ENCODE results near the gene DUOX1. TPM values are rescaled to one million over a fixed set of nuclear protein-coding genes. Genes with fewer than 3 reads are reported as not detected.

Gene DUOX1
- total RNA-seq, 1 donor from 2014 or later, result 0.07 TPM

DNA sequence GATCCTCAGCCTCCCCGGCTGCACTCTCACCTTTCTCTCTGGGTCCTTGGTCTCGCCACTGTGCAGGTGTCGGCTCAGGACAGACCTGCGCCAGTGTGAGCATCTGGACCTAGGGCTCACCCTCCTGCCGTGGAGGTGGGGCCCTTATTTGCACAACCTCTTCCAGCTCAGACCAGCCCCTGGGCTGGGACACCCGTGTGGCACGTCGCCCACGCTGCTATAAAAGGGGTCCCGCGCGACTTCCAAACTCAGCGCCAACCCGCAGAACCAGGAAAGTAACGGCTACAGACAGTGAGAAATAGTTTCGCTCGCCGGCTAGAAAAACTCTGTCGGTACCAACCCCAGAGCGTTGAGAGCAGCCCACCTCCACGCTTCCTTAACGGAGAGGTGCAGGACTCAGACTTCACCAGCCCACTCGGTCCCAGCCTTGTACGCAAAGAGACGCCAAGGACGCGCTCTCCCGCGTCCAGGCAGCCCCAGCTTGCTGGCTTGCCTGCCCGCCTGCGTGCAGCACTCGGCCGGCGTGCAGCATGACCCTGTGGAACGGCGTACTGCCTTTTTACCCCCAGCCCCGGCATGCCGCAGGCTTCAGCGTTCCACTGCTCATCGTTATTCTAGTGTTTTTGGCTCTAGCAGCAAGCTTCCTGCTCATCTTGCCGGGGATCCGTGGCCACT, 15.6 kb upstream of the DUOX1 start, which contains the start of the genes DUOX2 and DUOXA2:
Gene DUOX2, minus strand, starts transcription at position 97 of the 675 bp plus-strand sequence. CDS start 761 bp downstream, outside the sequence.
Gene DUOXA2, plus strand, starts transcription at position 251 of the 675 bp plus-strand sequence. Its CDS starts 280 bp downstream, at position 531.
- Histone ChIP-seq H3K36me3 (ENCODE audit: insufficient read depth, low read length) (no peaks in the 10 kb centered on the region), H4K20me1 (ENCODE audit: insufficient read depth, low read length) (no peaks in the 10 kb centered on the region), H3K27me3 (ENCODE audit: insufficient read depth, low read length) (peaks cover 77% of the 10 kb centered on the region), H2AFZ (ENCODE audit: low read depth, low read length) (no peak within 1 kb of the TSS), H3K9me3 (ENCODE audit: insufficient read depth, low read depth, low read length) (no peaks in the 10 kb centered on the region), H3K4me1 (ENCODE audit: insufficient read depth, low read length) (no peaks in the 10 kb centered on the region), H3K4me2 (ENCODE audit: low read length) (peak within 1 kb of the TSS; percentile 55), H3K4me3 (ENCODE audit: insufficient read depth, low read depth, low read length) (no peak within 1 kb of the TSS), H3K9ac (ENCODE audit: low read length) (no peak within 1 kb of the TSS), H3K79me2 (ENCODE audit: insufficient read depth, low read length) (no peaks in the 10 kb centered on the region), H3K27ac (ENCODE audit: low read depth, low read length) (no peak within 1 kb of the TSS)
- no peaks in the 10 kb centered on the region for H3K4me1 Mint-ChIP-seq (ENCODE audit: low read depth, unreplicated experiment)
- TF ChIP-seq EZH2 (IDR thresholded peaks at IDR 0.05; ENCODE audit: insufficient read depth, low read length), result peak; percentile 78
- TF ChIP-seq, protein P1, sequence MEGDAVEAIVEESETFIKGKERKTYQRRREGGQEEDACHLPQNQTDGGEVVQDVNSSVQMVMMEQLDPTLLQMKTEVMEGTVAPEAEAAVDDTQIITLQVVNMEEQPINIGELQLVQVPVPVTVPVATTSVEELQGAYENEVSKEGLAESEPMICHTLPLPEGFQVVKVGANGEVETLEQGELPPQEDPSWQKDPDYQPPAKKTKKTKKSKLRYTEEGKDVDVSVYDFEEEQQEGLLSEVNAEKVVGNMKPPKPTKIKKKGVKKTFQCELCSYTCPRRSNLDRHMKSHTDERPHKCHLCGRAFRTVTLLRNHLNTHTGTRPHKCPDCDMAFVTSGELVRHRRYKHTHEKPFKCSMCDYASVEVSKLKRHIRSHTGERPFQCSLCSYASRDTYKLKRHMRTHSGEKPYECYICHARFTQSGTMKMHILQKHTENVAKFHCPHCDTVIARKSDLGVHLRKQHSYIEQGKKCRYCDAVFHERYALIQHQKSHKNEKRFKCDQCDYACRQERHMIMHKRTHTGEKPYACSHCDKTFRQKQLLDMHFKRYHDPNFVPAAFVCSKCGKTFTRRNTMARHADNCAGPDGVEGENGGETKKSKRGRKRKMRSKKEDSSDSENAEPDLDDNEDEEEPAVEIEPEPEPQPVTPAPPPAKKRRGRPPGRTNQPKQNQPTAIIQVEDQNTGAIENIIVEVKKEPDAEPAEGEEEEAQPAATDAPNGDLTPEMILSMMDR (IDR thresholded peaks at IDR 0.05; ENCODE audit: insufficient read depth, low read depth, low read length), result no peak
- H3K27ac Mint-ChIP-seq (ENCODE audit: unreplicated experiment), result peak within 1 kb of the TSS; percentile 34
- H3K27me3 Mint-ChIP-seq (ENCODE audit: low read depth, unreplicated experiment), result peaks cover 79% of the 10 kb centered on the region
- no peak within 1 kb of the TSS for H3K4me3 Mint-ChIP-seq (ENCODE audit: unreplicated experiment)
- DNase-seq (ENCODE audit: low read depth) (no peak), FAIRE-seq (no peak)
- no peaks in the 10 kb centered on the region for H3K36me3 Mint-ChIP-seq (ENCODE audit: low read depth, unreplicated experiment)
- H3K9me3 Mint-ChIP-seq (ENCODE audit: unreplicated experiment), result peaks cover 6% of the 10 kb centered on the region

DNA sequence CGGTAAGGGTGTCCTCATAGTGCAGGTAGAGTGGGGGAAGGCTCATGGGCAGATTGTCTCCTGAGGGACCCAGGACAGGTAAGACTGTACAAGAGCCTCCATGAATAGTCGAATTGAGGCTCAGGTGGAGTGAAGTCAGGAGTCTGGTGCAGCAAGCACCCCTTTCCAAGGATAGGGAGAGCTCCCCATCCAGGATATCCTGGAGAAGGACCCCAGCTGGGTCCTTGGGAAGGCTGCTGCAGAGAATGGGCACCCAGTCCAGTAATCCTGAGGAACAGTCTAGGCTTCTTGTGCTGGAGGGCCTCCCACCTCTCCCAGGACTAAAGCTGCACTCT, 15.1 kb upstream of the DUOX1 start:
- Histone ChIP-seq H3K4me3 (ENCODE audit: insufficient read depth, low read depth, low read length) (no peak overlapping the region), H3K36me3 (ENCODE audit: insufficient read depth, low read length) (no peaks in the 10 kb centered on the region), H3K79me2 (ENCODE audit: insufficient read depth, low read length) (no peaks in the 10 kb centered on the region), H3K4me1 (ENCODE audit: insufficient read depth, low read length) (no peaks in the 10 kb centered on the region), H3K27me3 (ENCODE audit: insufficient read depth, low read length) (peaks cover 72% of the 10 kb centered on the region), H3K9ac (ENCODE audit: low read length) (no peak overlapping the region), H3K4me2 (ENCODE audit: low read length) (peak overlapping the region; percentile 55), H2AFZ (ENCODE audit: low read depth, low read length) (no peak overlapping the region), H3K9me3 (ENCODE audit: insufficient read depth, low read depth, low read length) (no peaks in the 10 kb centered on the region), H4K20me1 (ENCODE audit: insufficient read depth, low read length) (no peaks in the 10 kb centered on the region), H3K27ac (ENCODE audit: low read depth, low read length) (no peak overlapping the region)
- DNase-seq (ENCODE audit: low read depth) (no peak), FAIRE-seq (no peak)
- Mint-ChIP-seq H3K4me3 (ENCODE audit: unreplicated experiment) (no peak overlapping the region), H3K36me3 (ENCODE audit: low read depth, unreplicated experiment) (no peaks in the 10 kb centered on the region), H3K4me1 (ENCODE audit: low read depth, unreplicated experiment) (no peaks in the 10 kb centered on the region), H3K9me3 (ENCODE audit: unreplicated experiment) (peaks cover 6% of the 10 kb centered on the region), H3K27me3 (ENCODE audit: low read depth, unreplicated experiment) (peaks cover 79% of the 10 kb centered on the region), H3K27ac (ENCODE audit: unreplicated experiment) (no peak overlapping the region)
- TF ChIP-seq, protein P1 (IDR thresholded peaks at IDR 0.05; ENCODE audit: insufficient read depth, low read depth, low read length), result no peak
- TF ChIP-seq EZH2 (IDR thresholded peaks at IDR 0.05; ENCODE audit: insufficient read depth, low read length), result no peak

DNA sequence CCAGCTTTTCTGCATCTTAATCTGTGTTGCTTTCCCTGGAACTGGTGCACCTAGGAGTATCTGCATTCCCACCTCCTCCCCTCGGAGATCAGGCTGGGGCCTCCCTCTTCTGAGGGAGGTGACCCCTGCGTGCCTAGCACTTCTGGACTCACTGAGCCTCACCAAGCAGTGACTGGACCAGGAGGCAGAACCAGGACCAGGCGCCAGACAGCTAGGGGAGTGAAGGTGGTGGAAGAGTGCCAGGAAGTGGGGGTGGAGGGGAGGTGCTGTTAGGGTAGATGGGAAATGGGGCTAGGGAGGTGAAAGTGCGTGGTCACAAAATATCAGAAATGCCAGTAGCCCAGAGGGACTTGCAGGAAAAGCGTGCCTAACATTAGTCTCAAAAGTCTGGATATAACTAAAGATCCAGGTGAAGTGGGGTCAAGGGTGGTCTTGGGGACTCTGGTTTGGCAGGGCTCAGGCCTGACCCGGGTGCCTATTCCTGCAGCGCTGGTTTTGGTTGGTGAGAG, 14.4 kb upstream of the DUOX1 start:
- no peak overlapping the region for H3K4me2 ChIP-seq (ENCODE audit: low read length)
- no peak for FAIRE-seq
- H3K4me3 ChIP-seq (ENCODE audit: insufficient read depth, low read depth, low read length), result no peak overlapping the region

More for the DNA sequence above, 14.4 kb upstream of the DUOX1 start:
- Histone ChIP-seq H3K79me2 (ENCODE audit: insufficient read depth, low read length) (no peaks in the 10 kb centered on the region), H2AFZ (ENCODE audit: low read depth, low read length) (no peak overlapping the region), H3K9ac (ENCODE audit: low read length) (no peak overlapping the region), H3K27ac (ENCODE audit: low read depth, low read length) (no peak overlapping the region), H3K36me3 (ENCODE audit: insufficient read depth, low read length) (no peaks in the 10 kb centered on the region), H3K4me1 (ENCODE audit: insufficient read depth, low read length) (no peaks in the 10 kb centered on the region), H4K20me1 (ENCODE audit: insufficient read depth, low read length) (no peaks in the 10 kb centered on the region), H3K27me3 (ENCODE audit: insufficient read depth, low read length) (peaks cover 67% of the 10 kb centered on the region), H3K9me3 (ENCODE audit: insufficient read depth, low read depth, low read length) (no peaks in the 10 kb centered on the region)
- H3K4me1 Mint-ChIP-seq (ENCODE audit: low read depth, unreplicated experiment), result no peaks in the 10 kb centered on the region
- H3K9me3 Mint-ChIP-seq (ENCODE audit: unreplicated experiment), result peaks cover 5% of the 10 kb centered on the region
- no peak for DNase-seq (ENCODE audit: low read depth)
- TF ChIP-seq, protein P1 (IDR thresholded peaks at IDR 0.05; ENCODE audit: insufficient read depth, low read depth, low read length), result no peak
- TF ChIP-seq EZH2 (IDR thresholded peaks at IDR 0.05; ENCODE audit: insufficient read depth, low read length), result no peak
- no peak overlapping the region for H3K4me3 Mint-ChIP-seq (ENCODE audit: unreplicated experiment)
- H3K27me3 Mint-ChIP-seq (ENCODE audit: low read depth, unreplicated experiment), result peaks cover 72% of the 10 kb centered on the region
- no peaks in the 10 kb centered on the region for H3K36me3 Mint-ChIP-seq (ENCODE audit: low read depth, unreplicated experiment)
- H3K27ac Mint-ChIP-seq (ENCODE audit: unreplicated experiment), result no peak overlapping the region

All from astrocyte (in vitro differentiated cells and primary cell).